Fibroblast of lung (primary cell): ENCODE results near the gene MAPK8IP3. TPM values are rescaled to one million over a fixed set of nuclear protein-coding genes. Genes with fewer than 3 reads are reported as not detected.

ENCODE experiments used
- DNase-seq, 2 donors: peaks; one replicate each; pipeline versions ENCODE4 v3.0.0 to v3.0.0-alpha.2; 2010; ENCODE audit warnings: low read depth in 2 of 2
- H2AFZ ChIP-seq: 2 replicates; pipeline ENCODE4 v1.5.1; 2012; ENCODE audit warnings: low read length, control low read depth, inconsistent platforms
- H3K27ac ChIP-seq: 2 replicates; pipeline ENCODE4 v1.5.1; 2011; ENCODE audit warnings: low read length, control low read depth; ENCODE audit not compliant: insufficient read depth
- H3K27me3 ChIP-seq: 2 replicates; pipeline ENCODE4 v1.5.1; 2011; ENCODE audit warnings: mild to moderate bottlenecking, low read length; ENCODE audit not compliant: control insufficient read depth, insufficient read depth
- H3K36me3 ChIP-seq: 2 replicates; pipeline ENCODE4 v1.5.1; 2011; ENCODE audit warnings: low read length; ENCODE audit not compliant: control insufficient read depth, insufficient read depth
- H3K4me1 ChIP-seq: 2 replicates; pipeline ENCODE4 v1.5.1; 2011; ENCODE audit warnings: low read length; ENCODE audit not compliant: control insufficient read depth, insufficient read depth; ENCODE audit errors: extremely low read depth
- H3K4me2 ChIP-seq: 2 replicates; pipeline ENCODE4 v1.5.1; 2011; ENCODE audit warnings: low read length, control low read depth; ENCODE audit not compliant: insufficient read depth; ENCODE audit errors: extremely low read depth
- H3K4me3 ChIP-seq, 4 experiments: fragments of 200-600 bp in 1 of 4; sonication (generic) in 1 of 4; replicated peaks in 1 of 4; 2 replicates each; pipeline ENCODE4 v1.5.1; 2011 to 2016; ENCODE audit warnings: low read length in 4 of 4, low read depth in 3 of 4, mild to moderate bottlenecking in 3 of 4, control low read depth in 2 of 4, inconsistent platforms in 1 of 4, mixed read lengths in 1 of 4; ENCODE audit not compliant: insufficient read depth in 1 of 4; ENCODE audit errors: control extremely low read depth in 1 of 4
- H3K79me2 ChIP-seq: 2 replicates; pipeline ENCODE4 v1.5.1; 2012; ENCODE audit warnings: mild to moderate bottlenecking, low read length, inconsistent platforms; ENCODE audit not compliant: control insufficient read depth, insufficient read depth
- H3K9ac ChIP-seq: 2 replicates; pipeline ENCODE4 v1.5.1; 2011; ENCODE audit warnings: mild to moderate bottlenecking, low read length, control low read depth; ENCODE audit not compliant: insufficient read depth
- H3K9me3 ChIP-seq: 2 replicates; pipeline ENCODE4 v1.5.1; 2012; ENCODE audit warnings: low read depth, low read length; ENCODE audit not compliant: control insufficient read depth, insufficient read depth
- H4K20me1 ChIP-seq: 2 replicates; pipeline ENCODE4 v1.5.1; 2011; ENCODE audit warnings: low read length; ENCODE audit not compliant: control insufficient read depth, insufficient read depth; ENCODE audit errors: extremely low read depth
- CTCF ChIP-seq, 2 donors: IDR thresholded peaks in 1 of 2; conservative IDR thresholded peaks in 1 of 2; 1 replicate in 1 of 2; 2 replicates in 1 of 2; pipeline ENCODE4 v1.5.1; 2011 to 2012; ENCODE audit warnings: low read length in 2 of 2, control low read depth in 1 of 2, inconsistent platforms in 1 of 2, low read depth in 1 of 2, mild to moderate bottlenecking in 1 of 2
- EZH2 ChIP-seq: IDR thresholded peaks from 2 replicates; pipeline ENCODE4 v1.5.1; 2012; ENCODE audit warnings: low read length, control low read depth, mild to moderate bottlenecking; ENCODE audit errors: missing control alignments
- polyA plus RNA-seq, 2 donors: library from polyadenylated mRNA; depleted of rRNA in 1 of 2; stranded (reverse) in 1 of 2; unstranded in 1 of 2; fragments of >200 nt; gene quantifications; 2 replicates each; pipeline ENCODE4 v1.2.1, GENCODE V29; 2011 to 2012; ENCODE audit warnings: missing spikeins in 1 of 2
- total RNA-seq: library from RNA; depleted of rRNA; stranded (reverse); fragments of >200 nt; gene quantifications from 2 replicates; pipeline ENCODE4 v1.2.1, GENCODE V29; 2014

MAPK8IP3 gene
- total and polyA plus RNA-seq, 2 donors (not counting 1 experiment from before 2014, with no cell fraction given), result 9.4 to 36.3 TPM

GRCh38 chr16:1680361-1680760, 25.6 kb upstream of the MAPK8IP3 start:
- DNase-seq, result no peak
- H3K36me3 ChIP-seq, result peaks cover 1% of the 10 kb centered on the region
- H4K20me1 ChIP-seq, result no peaks in the 10 kb centered on the region
- peaks cover 3% of the 10 kb centered on the region for H3K4me1 ChIP-seq
- H3K27ac ChIP-seq, result no peak overlapping the region
- peaks cover 49% of the 10 kb centered on the region for H3K79me2 ChIP-seq
- H3K4me3 ChIP-seq, result no peak overlapping the region
- no peaks in the 10 kb centered on the region for H3K9me3 ChIP-seq
- no peak overlapping the region for H3K4me2 ChIP-seq
- H3K9ac ChIP-seq, result no peak overlapping the region
- H2AFZ ChIP-seq, result no peak overlapping the region
- H3K27me3 ChIP-seq, result no peaks in the 10 kb centered on the region
- TF ChIP-seq CTCF (conservative IDR thresholded peaks at IDR 0.05 in 1 of 2, IDR thresholded peaks at IDR 0.05 in 1 of 2; ENCODE audit: low read depth in 1 of 2, low read length in 2 of 2), result no peak
- no peak for TF ChIP-seq EZH2

GRCh38 chr16:1681032-1681431, 25.0 kb upstream of the MAPK8IP3 start:
- peaks cover 49% of the 10 kb centered on the region for H3K79me2 ChIP-seq
- H3K9me3 ChIP-seq, result no peaks in the 10 kb centered on the region
- no peak overlapping the region for H2AFZ ChIP-seq
- no peak overlapping the region for H3K27ac ChIP-seq
- no peak for DNase-seq
- H3K36me3 ChIP-seq, result no peaks in the 10 kb centered on the region
- H3K9ac ChIP-seq, result no peak overlapping the region
- H3K4me3 ChIP-seq, result no peak overlapping the region
- no peaks in the 10 kb centered on the region for H4K20me1 ChIP-seq
- TF ChIP-seq EZH2 (no peak), CTCF (conservative IDR thresholded peaks at IDR 0.05 in 1 of 2, IDR thresholded peaks at IDR 0.05 in 1 of 2; ENCODE audit: low read depth in 1 of 2, low read length in 2 of 2) (no peak)
- H3K4me2 ChIP-seq, result no peak overlapping the region
- H3K27me3 ChIP-seq, result no peaks in the 10 kb centered on the region
- H3K4me1 ChIP-seq, result peaks cover 3% of the 10 kb centered on the region

GRCh38 chr16:1687427-1688316, 18.3 kb upstream of the MAPK8IP3 start:
- H3K27ac ChIP-seq, result no peak overlapping the region
- no peaks in the 10 kb centered on the region for H3K27me3 ChIP-seq
- H2AFZ ChIP-seq, result no peak overlapping the region
- H3K9ac ChIP-seq, result no peak overlapping the region
- H3K79me2 ChIP-seq, result peaks cover 33% of the 10 kb centered on the region
- no peaks in the 10 kb centered on the region for H3K9me3 ChIP-seq
- no peaks in the 10 kb centered on the region for H4K20me1 ChIP-seq
- H3K36me3 ChIP-seq, result peaks cover 7% of the 10 kb centered on the region
- TF ChIP-seq EZH2 (no peak), CTCF (conservative IDR thresholded peaks at IDR 0.05 in 1 of 2, IDR thresholded peaks at IDR 0.05 in 1 of 2; ENCODE audit: low read depth in 1 of 2, low read length in 2 of 2) (no peak)
- no peak overlapping the region for H3K4me3 ChIP-seq
- H3K4me1 ChIP-seq, result peaks cover 5% of the 10 kb centered on the region
- no peak for DNase-seq
- H3K4me2 ChIP-seq, result no peak overlapping the region
